GM19035 (cell line): ENCODE measurements around the gene SMU1.

Experiments used
- ATAC-seq: cut with Tn5 transposase; IDR thresholded peaks from one replicate; pipeline ENCODE4 v1.9.1; 2021; ENCODE audit not compliant: unreplicated experiment

SMU1 gene

DNA sequence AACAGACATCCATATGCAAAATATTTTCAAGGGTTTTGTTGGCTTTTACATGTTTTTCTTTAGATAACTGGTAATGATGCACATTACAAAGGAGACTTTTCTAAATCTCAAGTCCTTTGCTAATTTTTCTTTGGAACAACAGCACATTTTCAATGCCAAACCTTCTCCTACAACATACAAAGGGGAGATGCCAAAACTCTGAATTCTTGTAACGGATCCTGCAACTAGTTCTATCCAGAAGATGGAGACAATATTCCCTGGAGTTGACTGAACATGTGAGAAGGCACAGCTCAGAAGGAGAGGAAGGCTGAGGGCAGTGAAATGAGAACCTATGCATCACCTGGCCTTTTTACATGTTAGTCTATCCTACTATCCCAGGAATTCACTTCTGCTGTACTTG is 30.4 kb downstream of the SMU1 start:
- ATAC-seq: no peak

DNA sequence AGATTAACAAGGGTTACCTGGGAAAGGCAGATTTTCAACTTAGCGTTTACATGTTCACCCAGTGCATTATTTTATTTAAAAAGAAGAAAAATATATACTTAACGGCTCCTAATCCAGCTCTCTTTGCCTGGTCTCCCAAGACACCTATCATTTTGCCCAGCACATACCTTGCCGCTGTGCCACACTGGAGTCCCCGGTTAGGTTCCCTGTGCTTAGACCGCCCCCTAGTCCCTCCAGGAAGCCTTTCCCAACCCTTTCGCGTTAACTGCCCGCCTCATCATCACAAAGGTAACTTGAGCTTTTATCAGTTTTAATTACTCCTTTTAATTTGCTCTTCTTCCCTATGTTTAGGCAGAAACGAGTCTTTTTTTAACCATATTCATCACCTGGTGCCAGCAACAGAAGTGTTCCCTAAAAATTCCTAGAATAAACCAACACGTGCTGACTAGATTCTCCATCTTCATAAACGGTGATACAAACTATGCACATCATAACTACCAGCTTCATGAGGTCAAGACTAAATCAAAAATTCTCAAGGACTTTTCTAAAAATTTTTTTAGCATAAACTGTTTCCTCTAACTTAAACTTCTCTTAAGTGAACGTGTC is 31.7 kb downstream of the SMU1 start:
- no peak for ATAC-seq

DNA sequence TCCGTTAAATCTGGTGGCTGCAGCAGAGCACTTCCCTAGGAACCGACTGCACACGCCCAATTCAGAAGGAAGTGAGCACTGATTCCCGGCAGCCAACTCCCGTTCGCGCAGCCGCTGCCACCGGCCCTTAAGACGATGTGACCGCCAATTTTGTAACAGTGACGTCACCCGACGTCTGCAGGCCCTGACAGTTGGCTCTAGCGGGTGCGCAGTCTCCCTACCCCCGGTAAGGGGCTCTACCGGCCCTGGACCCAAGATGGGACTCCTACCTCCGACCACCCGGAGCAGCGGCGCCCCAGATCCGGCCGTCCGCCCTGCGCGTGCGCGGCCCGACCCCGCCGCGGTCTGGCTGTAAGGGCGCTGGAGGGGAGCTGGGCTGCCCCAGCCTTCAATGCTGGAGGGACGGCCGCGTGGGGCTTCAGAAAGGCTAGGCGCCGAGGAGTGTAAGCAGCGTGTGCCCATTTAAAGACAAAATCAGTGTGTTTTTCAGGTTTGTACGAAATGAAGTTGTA is 32.3 kb downstream of the SMU1 start:
- peak; percentile 81 for ATAC-seq

DNA sequence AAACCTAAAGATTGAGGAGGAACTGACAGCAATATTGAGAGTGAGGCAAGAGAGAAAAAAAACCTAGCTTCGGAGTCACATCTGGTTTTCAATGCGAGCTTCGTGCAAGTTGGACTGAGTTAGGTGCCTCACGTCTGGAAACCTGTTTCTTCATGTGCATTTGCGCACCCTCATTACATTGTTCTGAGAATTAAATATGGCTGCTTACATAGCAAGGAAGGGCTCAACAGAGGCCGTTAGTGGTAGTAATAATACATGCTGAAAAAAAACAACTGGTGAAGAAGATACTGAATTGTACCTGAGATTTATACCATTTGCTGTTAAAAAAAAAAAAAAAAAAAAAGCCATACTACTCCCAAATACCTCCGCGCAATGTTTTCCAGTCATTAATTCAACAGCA is 32.8 kb downstream of the SMU1 start:
- ATAC-seq: no peak

DNA sequence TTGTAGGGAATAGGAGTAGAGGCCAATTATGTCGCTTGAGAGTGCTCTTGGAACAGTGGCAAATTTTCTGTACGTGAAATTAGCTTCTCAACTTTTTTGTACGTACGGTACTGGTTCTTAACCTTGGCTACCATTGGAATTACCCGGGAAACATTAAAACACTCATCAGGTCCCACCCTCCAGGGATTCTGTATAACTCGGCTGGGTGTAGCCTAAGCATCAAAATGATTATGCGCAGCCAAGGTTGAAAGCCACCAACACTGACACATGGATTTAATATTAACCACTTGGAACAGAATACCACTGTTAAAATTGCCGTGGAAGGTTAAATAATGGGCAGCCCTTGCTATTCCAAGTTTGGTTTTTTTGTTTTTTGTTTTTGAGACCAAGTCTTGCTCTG is 34.0 kb downstream of the SMU1 start:
- no peak for ATAC-seq

DNA sequence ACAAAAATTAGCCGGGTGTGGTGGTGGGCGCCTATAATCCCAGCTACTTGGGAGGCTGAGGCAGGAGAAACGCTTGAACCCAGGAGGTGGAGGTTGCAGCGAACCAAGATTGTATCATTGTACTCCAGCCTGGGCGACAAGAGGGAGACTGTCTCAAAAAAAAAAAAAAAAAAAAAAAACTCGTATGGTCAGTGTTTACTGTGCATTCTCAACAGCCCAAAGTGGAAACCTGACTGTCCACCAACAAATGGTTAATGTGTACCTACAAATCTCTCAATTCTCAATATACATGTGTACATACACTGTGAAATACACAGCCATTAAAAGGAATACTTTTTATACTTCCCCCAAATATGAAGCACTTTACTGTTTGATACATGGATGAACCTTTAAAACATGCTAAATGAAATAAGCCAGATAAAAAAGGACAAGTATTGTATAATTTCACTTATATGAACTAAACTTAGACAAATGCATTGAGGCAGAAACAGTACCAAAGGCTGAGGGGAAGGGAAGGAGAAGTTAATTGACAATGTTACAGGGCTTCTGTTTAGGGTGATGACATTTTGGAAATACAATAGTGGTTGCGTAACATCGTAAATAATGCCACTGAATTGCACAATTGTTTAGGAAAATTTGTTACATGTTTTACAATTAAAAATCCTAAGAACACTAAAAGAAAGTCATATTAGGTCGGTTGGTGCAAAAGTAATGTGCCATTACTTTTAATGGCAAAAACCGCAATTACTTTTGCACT is 34.9 kb downstream of the SMU1 start:
- ATAC-seq: no peak

DNA sequence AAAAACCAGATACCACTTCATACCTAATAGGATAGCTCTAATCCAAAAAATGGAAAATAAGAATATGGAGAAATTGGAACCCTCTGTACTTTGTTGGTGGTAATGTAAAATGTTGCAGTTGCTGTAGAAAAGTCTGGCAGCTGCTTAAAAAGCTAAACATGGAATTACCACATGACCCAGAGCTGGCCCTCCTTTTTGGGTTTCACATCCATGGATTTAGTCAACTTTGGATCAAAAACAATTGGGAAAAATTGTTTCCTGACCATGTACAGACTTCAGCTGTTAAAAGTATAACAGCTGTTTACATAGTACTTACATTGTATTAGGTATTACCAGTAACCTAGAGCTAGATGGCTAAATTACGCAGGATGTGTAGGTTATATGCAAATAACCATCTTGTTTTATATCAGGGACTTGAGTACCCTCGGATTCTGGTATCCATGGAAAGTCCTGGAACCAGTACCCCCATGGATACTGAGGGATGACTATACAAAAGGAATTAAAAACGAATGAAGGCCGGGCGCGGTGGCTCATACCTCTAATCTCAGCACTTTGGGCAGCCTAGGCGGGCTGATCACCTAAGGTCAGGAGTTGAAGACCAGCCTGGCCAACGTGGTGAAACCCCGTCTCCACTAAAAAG is 35.6 kb downstream of the SMU1 start:
- no peak for ATAC-seq

DNA sequence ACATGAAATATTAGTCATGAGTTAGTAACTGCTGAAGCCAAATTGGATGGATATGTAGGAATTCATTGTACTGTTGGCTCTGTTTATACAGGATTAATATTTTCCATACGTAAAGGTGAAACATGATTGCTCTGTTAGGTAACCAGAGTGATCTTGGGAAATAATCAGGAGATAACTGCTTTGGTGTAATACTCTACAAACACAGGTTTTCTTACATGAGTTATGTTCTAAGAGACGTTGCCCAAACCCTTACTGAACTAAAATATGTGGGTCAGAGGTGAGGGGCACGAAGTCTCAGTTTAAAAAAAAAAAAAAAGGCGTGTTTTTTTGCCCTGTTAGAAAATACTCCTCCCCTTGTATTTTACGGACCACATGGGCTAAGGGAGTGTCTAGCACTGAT is 43.6 kb downstream of the SMU1 start:
- no peak for ATAC-seq

DNA sequence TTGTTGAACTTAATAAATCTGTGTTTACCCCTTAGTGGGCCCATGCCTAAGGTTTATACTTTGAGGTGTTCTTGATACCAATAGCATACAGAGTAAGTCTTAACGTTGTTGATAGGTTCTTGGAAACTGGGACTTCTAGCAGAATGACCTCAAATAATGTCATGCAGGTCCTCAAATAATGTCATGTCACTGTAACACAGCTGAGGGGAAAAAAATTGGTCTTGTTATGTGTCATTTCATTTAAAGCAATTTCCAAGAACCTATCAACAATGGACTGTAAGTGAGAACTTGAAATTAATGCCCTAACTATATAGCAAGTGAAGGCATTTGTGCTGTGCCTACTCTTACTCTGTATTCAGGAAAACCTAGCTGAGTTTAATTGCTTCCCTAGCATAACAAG is 44.2 kb downstream of the SMU1 start:
- no peak for ATAC-seq

DNA sequence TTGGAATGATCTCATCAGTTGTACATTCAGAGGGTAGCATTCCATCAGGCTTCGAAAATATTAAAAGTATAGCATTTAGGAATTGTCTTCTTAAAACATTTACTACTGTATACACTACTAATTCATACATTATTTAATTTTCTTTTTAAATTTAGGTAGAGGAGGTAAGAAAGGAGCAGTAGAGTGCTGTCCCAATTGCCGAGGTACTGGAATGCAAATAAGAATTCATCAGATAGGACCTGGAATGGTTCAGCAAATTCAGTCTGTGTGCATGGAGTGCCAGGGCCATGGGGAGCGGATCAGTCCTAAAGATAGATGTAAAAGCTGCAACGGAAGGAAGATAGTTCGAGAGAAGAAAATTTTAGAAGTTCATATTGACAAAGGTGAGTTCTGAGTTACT is 46.2 kb downstream of the SMU1 start:
- ATAC-seq: no peak

DNA sequence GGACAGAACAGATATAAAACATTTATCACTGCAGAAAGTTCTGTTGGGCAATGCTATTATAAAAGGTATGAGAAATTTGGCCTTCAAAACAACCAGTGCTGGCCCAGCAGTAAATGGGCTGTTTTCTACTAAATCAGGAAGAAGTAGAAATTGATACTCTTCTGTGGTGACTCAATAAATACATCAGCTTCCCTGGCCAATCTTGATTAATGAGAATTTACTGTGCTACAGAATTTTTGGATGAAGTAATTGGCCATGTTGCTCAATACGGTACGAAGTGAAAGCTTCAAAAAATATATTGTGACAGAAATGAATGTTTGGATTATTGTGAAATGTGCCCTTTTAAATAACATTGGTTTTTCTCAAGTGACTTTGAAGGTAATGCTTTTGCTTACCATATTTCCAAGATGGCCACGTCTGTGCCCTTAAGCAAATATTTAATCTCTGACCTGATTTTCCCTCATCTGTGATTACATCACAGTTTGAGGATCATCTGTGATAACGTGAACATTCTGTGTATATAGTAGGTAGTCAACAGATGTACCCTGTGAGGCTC is 47.2 kb downstream of the SMU1 start:
- no peak for ATAC-seq

DNA sequence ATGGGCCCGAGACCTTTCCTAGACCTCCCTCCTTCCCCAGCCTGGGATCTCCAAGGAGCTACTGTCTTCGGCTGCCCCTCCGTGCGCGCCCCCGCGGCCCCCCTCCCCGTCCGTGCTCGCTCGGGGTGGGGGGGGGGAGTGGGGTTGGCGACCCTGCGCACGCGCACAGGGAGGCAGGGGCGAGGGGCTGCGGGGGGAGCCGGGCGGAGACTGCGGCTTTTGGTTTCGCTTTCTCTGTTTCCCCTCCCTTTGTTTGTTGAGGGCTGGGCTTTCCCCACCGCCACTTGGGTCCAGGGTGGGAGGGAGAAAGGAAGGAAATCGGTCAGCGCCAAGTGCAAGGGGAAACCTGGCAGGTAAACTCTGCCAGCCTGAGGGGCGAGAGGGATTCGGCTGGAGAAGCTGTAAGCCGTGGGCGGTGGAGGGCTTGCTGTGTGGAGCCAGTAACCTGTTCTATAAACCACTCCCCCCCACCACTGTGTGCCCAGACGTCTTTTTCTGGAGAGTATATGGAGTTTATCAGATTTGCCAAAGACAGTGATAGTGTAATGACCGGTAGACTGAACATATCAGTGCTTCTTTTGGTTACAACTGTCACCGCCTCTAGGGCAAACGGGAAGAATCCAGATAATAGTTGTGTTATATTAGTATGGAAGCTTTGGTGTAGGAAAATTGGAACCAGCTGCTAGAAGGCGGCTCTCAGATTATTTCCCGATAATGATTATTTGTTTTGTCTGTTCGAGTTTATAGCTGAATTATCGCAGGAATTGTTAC is 50.7 kb downstream of the SMU1 start:
- ATAC-seq: peak; percentile 39

DNA sequence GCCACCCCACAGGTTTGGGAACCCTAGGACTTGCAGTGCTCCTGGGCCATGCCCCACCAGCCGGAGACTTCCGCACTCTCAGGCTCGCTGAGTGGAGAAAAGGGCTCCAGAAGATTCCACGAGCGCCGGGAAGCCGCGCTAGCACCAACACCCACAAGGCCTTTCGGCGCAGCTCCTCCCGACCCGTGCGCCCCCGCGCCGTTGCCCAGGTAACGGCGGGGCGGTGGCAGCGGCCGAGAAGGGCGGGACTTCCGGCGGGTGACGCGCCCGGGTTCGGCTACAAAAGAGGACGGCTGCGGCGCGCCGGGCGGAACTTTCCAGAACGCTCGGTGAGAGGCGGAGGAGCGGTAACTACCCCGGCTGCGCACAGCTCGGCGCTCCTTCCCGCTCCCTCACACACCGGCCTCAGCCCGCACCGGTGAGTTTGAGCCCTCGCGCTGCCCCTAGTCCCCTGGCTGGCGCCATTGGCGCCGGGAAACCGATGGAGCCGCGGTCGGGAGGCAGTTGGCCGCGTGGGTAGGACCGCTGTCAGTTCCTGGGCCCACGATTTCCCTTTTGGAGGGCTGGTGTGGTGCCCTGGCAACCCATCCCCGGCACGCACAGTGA is 51.4 kb downstream of the SMU1 start, which contains the start of gene DNAJA1:
Gene DNAJA1 (plus strand): TSS at position 308 of the 606 bp plus-strand sequence. CDS start 1,212 bp downstream, outside the sequence.
- ATAC-seq: peak; percentile 88

DNA sequence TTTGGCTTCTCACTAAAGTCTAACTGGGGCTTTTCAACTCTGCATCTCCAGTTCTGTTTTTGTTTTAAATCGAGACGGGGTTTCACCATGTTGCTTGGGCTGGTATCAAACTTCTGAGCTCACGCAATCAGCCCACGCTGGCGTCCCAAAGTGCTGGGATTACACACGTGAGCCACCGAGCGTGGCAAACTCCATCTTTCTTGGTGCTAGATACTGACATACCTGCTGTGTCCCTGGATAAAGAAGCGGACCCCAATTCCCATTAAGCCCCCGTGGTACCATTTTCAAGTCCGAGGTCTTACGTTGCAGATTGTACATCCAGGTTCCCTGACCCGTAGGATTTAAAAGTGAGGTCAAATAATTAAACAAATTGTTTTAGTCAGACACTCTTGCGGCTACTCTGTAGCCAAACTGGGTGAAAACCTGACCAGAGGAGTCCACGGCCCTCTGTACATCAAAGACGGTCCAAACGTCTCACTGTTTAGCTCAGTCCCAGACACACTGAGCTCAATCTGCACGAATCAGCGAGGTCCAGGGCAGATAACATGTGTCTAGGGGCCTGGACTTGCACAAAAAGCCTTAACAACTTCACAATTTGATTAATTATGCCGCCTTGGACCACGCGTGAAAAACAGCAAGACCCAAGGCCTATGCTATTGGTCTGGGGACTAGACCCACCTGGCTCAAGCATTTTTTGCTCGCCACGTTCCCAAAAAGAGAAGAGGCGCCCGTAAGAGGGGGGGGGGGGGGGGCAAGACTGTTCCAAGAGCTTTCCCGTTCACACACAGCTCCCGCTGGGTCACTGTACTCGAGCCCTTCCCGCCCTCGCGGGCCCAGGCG is 52.1 kb downstream of the SMU1 start:
- ATAC-seq: no peak

DNA sequence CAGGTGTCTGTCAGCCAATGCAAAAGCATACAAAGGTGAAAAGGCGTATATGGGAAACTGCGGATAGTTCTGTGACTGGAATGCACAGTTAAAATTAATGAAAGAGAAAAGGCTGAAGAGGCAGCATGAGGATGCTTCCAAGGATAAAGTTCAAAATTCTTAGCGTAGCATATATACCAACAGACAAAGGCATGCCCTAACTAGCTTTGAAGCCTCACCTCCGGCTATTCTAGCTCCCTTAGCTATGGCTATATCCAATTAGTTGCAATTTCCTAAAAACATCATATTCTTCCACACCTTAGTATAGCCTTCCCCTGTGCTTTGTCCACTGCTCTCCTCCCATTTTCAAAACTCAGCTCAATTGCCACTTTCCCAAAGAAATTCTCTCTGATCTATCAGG is 52.8 kb downstream of the SMU1 start:
- ATAC-seq: no peak

DNA sequence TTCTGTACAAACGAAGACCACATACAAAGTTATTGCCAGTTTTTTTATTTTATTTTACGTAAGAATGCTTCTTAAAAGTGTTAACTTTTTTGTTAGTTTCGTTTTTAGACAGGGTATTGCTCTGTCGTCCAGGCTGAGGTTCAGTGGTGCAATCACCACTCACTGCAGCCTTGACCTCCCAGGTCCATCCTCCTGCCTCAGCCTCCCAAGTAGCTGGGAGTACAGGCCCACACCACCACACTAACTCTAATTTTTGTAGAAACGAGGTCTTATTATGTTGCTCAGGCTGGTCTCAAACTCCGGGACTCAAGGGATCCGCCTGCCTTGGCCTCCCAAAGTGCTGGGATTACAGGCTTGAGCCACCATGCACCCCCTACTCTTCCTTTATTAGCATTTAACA is 53.7 kb downstream of the SMU1 start:
- no peak for ATAC-seq

DNA sequence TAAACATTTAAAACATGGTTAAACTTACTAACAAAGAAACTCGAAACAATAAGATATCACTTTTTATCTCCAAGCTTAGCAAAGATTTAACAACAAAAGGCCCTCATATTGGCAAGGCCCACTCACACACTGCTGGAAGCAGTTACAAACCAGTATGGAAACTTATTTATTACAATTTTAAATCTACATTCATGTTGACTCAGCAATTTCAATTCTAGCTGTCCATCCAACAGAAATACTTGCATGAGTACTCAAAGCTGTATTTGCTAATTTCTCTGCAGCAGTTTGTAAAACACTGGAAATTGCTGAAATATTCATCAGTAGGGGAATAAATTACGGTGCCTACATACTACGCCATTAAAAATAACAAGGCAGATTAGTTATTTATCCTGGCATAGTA is 54.2 kb downstream of the SMU1 start:
- ATAC-seq: no peak

DNA sequence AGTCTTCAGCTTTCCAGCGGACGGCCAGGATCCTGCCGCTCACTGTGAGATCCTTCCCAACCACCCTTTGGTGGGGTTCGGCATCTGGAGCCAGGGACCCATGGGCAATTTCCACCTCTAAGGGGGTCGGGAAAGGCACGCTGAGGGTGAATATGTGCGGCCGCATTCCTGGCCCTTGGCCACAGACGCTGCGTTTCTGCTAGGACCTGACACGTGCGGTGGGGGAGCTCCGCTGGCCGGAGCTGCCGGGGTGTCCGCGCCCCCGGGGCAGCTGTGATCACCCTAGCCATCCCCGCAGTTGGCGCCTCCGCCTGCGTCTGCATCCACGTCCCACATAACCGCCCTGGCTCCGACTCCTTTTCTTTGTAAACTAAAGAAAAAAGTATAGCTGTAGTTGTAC is 56.7 kb downstream of the SMU1 start:
- ATAC-seq: no peak

DNA sequence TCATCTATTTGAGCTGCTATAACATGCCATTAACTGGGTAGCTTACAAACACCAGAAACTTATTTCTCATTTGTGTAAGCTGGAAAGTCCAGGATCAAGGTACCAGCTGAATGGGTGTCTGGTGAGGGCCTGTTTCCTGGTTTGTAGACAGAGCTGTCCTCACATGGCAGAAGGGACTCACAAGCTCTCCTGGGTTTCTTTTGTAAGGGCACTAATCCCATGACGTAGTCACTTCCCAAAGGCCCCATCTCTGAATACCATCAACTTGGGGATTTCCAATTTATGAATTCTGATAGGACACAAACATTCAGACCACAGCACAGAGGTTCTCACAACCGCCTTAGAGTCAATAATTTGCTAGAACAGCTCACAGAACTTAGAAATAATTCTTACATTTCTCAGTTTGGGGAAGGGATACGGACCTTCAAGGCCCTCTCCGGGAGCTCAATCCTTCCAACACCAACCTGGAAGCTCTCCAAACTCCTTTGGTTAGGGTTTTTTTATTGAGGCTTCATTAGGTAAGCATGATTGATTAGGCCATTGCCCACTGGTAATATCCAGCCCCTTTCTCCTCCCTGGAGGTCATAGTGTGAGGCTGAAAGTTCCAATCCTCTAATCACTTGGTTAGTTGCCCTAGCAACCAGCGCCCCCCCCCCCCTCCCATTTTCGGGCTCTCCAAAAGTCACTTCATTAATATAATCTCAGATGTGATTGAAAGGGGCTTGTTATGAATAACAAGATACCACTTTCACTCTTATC is 59.0 kb downstream of the SMU1 start:
- peak; percentile 52 for ATAC-seq
